ENCODE results near the gene TUBB4B.

GRCh38 chr9:137221095-137221505 lies 20.0 kb upstream of the TUBB4B start:
- TF ChIP-seq EZH2phosphoT487 (IDR thresholded peaks at IDR 0.05; ENCODE audit: insufficient read depth, low read depth) (no peak), EZH2 (IDR thresholded peaks at IDR 0.05; ENCODE audit: insufficient read depth, poor library complexity, severe bottlenecking) (no peak)
